GM21526 (cell line): ENCODE measurements around the gene GET3.

Source experiments
- ATAC-seq: cut with Tn5 transposase; IDR thresholded peaks from one replicate; pipeline ENCODE4 v1.9.1; 2021; ENCODE audit warnings: moderate library complexity; ENCODE audit not compliant: unreplicated experiment, low FRiP score

Gene GET3

DNA sequence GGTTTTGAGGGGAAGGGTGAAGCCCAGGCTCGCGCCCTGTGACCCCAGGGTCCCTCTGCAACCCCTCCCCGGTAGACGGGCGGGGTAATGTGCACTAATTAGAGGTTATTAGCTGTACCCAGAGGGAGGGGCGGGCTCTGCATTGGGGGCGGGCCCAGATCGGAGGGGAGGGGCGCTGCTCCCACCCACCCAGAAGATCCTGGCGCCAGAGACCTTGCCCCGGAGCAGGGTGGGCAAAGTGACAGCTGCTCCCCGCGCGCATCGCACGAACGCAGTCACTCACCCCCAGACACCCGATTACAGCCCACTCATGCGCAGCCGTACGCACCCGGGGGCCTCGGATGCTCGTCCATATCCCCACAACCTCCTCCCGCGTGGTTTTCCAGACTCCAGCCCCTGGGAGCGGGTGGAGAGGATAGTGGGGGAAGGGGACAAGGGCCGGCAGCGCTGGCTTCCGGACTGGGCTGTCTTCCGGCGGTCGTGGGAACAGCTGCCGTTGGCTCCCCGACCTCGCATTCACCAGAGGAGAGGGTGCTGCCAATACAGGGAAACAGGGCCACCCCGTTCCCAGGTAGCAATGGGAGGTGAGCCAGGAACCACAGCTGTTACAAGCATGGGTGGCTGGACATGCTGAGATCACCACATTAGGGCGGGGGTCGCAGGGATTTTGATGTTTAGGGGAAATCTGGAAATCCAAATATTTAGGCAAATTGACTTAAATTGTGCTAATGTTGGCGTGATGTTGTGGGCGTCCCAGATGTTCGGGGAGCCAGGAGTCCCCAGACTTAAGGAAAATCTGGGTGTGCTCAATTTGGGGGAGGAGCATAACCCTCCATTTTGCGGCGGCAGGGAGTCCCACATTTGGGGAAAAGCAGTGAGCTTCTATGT is 41.0 kb downstream of the GET3 start:
- no peak for ATAC-seq

DNA sequence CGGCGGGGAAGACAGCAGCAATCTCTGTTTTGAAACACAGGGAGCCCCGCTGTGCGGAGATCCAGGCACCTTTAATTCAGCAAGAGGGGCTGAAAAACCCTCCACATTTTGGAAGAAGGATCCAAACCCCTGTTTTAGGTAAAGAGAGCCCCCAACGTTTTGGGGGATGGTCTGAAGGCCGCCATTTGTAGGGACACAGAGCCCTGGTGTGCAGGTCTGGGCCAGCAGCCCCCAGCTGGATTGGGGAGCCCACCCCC is 41.5 kb downstream of the GET3 start:
- no peak for ATAC-seq

DNA sequence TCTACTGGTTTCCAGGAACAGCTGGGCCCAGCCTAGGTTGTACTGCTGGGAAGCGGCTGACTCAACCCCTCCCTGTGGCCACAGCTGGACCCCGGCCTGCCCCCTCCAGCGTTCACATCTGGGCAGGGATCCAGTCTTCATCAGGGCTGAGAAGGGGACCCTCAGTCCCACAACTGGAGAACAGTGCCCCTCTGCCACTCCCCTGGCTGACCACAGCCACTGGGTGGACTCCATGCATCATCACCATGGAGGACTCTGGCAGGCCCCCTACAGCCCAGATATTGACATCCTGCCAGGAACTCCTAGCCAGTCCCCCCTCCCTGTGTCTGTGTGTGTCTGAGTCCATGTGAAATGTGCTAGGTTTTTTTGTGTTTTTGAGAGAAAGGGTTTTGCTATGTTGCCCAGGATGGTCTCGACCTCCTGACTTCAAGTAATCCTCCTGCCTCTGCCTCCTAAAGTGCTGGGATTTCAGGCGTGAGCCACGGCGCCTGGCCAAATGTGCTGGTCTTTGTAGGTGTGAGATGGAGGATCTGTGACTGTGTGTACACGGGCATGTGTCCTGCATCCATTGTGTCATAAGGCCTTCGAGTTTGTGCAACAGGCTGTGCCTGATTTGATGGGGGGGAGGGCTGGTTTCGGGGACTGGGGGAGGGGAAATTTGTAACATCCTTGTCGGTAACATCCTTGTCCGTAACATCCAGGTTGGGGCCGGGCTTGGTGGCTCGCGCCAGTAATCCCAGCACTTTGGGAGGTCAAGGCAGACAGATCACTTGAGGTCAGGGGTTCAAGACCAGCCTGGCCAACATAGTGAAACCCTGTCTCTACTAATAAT is 42.1 kb downstream of the GET3 start:
- no peak for ATAC-seq

DNA sequence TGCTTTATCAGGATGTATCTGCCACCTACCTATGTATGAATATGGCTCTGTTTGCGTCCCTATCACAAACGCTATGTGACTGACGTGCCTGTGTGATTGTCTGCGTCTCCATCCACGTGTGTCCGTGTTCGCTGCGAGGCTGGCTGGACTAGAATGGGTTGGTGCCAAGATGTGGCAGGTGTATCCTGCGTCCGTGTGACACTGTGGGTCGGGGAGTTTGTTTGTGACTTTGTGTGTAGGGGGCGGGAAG is 44.8 kb downstream of the GET3 start:
- ATAC-seq = no peak

DNA sequence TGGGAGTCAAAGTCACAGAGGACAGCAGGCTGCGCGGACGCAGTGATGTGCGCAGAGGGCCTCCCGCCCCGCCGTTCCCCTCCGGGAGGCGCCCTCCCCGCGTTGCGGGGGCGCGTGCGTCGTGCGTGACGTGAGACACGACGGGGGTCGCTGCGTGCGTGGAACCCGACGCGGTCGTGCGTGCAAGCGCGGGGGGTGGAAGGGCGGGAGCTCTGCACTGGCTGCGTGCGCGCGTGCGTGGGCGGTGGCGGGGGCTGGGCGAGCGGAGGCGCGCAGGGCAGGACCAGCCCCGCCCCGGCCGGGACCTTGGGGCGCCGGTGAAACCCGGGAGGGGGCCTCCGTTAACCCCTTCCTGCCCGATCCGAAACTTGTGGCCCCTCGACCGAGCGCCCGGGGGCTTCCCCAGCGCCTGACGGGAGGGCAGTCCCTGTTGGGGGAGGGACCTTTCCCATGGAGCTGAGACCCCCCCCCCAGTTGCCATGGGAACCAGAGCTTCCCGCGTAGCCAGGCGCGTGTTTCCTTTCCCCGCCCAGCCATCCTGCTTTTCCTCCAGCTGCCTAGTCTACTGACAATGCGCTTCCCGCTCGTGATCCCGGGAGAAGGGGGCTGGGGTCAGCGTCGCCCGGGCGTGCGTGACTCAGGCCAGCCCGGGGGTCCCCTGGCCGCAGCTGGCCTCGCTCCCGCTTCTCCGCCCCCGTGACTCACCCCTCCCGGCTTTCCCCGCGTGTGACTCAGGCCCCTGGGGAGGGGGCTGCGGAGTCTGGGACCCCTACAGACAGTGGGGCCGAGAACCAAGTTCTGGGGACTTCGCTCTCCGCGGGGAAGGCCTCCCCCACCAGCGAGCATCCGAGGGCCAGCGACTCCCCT is 45.4 kb downstream of the GET3 start:
- ATAC-seq = no peak

DNA sequence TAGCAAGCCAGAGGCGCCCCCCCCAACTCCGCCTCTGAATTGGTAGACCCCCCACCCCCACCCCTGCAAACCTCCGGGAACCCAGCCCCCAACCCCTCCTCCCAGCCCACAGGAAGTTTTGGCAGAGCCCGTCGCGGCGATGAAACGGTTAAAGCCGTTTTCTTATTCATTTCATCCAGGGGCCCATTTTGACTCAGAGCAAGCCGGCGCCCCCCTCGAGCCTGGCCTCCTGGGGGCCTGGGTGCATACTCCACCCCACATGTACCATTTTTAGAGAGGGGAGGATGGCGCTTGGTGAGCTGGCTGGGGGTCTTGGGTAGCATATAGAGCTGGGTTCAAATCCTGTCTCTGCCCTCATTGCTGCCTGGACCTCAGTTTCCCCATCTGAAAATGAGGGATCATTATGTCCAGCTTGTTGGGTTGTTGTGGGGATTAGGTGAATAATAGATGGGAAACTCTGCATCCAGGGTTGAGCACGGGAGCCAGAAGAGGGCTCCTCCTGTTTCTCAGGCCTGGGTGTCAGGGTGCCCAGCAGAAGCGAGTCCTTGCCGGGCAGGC is 46.1 kb downstream of the GET3 start:
- no peak for ATAC-seq

DNA sequence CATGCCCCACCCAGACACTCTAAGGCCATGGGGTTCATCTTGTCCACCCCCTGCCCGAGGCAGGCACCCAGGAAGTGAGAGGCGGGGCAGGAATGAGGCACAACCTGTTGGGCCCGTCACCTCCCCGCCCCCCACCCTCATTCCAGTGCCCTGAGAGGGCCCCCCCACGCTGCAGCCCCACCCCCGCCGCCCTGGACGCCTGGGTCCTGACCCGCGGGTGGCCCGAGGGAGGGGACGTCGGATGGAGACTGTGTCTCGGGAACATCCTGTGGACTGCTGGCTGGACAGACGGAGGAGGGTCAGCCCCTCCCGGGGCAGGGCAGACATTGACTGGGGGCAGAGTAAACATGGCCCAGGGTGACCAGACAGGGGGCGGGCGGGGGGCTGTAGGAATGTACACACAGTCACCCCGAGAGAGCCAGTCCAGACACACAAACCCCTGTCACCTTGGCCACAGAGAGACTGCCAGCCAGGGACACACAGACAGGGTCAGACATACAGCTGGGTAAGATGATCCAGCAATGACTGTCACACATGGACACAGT is 46.6 kb downstream of the GET3 start:
- no peak for ATAC-seq

DNA sequence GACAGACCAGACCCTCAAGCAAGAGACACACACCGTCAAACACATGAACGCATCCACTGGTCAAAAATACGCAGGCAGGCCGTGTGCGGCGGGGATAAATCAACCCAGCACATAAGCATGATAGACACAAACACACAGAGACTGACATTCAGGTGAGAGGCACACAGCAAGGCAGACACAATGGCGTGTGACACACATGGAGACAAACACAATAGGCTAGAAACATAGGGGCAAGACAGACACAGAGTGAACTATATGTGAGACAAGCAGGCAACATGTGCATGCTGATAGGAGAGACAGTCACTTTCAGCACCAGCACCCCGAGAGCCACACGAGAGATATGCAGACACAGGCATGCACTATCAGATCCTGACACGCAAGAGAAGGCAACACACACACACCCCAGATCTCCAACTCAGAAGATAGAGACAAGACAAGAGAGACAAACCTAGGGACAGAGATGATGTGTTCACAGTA is 47.1 kb downstream of the GET3 start:
- no peak for ATAC-seq

DNA sequence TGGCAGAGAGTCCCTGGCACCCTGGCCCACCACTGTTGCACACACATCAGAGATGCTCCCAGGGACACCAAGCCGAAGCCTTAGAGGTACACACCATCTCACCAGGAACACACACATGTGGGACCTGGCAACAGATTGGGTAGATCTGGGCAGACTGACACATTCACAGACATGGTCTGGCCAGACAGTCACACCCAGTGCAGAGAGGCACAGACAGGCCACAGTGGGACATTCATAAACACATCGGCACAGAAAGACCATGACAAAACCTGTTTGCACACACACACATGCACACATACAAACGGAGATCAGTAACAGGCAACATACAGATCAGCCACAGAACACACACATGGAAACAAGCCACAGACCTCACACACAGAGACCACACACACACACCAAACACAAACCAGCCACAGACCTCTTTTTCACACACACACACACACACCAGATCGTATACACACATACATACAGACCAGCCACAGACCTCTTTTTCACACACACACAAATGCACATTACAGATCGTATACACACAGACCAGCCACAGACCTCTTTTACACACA is 47.7 kb downstream of the GET3 start:
- no peak for ATAC-seq

DNA sequence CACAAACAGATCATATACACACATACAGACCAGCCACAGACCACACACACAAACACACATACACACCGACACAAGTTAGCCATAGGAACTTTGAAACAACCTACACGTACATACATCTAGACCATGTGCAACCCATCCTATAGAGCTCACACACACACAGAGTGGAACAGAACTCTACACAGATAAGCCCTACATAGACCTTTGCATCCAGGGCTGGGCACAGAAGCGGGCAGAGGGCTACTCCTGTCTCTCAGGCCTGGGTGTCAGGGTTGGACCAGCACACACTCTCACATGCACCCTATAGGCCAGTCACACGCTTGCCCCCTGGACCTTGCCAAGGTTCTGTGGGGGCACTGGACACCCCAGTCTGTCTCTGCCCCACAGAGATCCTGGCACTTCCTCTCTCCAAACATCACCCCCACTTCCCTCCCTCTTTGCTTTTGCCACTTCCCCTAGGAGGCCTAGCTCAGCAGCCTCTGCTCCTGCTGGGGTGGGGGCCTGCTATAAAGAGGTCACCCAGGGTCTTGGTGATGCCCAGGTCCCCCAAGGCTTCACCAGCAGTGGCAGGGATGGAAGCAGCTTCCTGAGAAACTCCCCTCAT is 48.2 kb downstream of the GET3 start:
- ATAC-seq = no peak

DNA sequence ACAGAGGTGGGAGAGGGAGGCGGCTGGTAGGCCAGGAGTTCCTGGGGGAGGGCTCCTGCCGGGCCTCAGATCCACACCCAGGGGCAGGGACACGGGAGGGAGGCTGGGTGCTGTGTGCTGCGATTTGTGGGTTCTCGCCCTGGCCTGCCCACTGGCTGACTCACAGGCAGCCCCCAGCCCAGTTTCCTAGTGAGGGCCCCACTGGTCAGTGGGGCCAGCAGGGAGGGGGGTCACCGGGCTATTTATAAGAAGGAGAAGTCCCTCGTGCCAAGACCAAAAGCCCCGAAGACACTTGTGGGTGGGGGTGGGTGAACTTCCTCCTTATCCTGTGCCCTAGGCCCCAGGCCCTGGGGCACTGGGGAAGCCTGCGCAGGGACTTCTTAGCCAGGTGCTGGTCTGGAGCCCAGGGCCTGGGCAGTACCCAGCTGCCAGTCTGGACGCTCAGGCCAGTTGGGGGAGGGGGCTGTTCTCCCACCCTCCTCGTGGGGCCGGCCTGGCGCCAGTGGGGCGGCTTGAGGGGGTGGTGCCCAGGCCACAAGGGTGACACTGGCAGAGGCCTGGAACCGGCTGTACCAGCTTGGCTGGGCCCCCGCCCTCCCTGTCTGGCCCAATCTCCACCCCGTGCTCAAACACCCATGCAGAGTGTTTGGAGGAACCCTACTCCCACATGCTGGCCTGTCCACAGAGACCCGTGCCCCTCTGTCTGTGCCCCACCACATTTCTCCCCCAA is 49.0 kb downstream of the GET3 start:
- ATAC-seq = no peak

DNA sequence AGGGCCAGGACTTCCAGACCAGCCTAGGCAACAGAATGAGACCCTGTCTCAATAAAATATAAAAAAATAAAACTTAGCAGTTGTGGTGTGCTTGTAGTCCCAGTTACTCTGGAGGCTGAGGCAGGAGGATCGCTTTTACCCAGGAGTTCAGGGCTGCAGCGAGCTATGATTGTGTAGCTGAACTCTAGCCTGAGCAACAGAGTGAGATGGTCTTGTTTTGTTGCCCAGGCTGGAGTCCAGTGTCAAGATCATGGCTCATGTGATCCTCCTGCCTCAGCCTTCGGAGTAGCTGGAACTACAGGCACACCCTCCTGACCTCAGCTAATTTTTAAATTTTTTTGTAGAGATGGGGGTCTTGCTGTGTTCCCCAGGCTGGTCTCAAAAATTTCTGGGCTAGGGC is 49.7 kb downstream of the GET3 start:
- no peak for ATAC-seq

DNA sequence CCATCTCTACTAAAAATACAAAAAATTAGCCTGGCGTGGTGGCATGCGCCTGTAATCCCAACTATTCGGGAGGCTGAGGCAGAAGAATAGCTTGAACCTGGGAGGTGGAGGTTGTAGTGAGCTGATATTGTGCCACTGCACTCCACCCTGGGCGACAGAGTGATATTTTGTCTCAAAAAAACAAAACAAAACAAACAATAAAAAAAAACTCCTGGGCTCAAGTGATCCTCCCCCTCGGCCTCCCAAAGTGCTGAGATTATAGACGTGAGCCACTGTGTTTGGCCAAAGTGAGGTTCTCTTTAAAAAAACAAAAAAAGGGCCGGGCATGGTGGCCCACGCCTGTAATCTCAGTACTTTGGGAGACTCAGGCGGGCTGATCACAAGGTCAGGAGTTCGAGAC is 50.2 kb downstream of the GET3 start:
- ATAC-seq = no peak

DNA sequence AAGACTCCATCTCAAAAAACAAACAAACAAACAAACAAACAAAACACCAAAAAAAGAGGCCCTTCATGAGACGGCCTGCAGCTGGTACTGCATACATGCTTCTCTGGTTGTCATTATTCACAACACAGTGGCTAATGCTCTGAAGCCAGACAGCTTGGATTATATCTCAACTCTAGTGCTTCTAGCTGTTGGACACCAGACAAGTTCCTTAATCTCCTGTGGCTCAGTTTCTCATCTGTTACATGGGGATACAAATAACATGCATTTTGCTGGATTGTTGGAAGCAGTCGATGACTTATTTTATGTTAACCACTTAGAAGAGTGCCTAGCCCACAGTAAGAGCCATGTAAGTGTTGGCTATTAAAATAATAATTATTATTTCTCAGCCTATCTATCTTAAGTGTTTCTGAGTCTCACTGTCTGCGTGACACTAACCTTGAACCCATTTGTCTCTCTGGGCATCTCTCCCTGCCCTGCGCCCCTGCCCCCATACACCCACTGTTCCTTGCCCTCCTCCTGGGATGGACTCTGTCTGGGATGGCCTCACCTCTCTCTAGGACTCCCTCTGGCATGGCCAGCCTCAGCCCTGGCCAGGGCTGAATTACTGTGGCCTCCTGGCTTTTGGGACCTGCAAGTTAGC is 50.9 kb downstream of the GET3 start:
- ATAC-seq = no peak

DNA sequence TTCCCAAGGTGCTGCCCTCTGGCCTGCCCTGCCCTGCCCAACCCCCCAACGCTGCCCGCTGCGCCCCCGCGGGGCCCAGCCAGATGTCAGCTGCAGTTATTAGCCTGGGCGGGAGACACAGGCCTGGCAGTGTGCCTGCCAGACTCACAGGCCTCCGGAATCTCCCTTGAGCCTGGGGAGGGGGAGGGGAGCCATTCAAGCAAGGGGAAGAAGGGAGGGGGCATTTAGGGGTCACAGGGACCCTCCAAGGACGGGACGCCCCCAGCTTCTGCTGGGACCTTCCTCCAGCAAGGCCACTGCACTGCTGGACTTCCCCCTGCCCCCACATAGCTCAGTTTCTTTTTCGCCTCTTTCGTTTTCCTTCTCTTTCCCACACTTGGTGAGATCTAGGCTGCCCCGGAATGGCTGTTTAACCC is 51.4 kb downstream of the GET3 start:
- no peak for ATAC-seq

DNA sequence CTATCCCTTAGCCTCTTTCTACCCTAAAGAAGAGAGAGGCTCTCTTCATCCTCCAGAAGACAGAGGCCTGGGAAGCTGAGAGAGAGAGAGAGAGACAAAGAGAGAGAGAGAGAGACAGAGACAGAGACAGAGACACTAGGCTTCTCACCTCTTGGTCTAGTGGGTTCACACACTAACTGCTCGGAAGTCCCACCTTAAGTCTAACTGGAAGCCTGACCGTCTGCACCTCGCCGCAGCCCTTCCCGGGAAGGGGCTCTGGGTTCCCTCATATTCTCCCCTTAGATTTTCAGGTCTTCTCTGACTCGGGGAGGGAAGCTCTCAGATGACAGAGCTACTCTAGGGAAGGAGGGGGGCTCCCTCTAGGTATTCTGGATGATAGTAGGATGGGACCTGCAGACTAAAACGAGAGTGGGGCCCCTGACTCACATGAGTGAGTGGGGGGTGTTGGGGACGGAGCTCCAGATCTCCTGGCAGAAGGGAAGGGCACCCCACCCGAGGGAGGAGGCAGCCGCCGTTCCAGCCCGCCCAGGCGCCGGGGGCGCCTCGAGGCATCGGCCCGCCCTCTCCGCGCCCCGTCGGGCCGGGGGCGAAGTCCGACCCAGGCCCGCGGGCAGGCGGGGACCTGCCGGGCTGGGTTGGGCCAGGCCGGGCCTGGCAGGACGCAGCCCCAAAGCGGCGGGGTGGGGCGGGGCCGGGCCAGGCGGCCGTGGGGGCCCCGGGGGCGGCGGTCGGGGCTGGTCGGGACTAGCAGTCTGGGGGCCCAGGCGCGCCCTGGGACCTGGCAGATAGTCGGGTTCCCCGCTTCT is 52.0 kb downstream of the GET3 start:
- peak; percentile 0 for ATAC-seq

DNA sequence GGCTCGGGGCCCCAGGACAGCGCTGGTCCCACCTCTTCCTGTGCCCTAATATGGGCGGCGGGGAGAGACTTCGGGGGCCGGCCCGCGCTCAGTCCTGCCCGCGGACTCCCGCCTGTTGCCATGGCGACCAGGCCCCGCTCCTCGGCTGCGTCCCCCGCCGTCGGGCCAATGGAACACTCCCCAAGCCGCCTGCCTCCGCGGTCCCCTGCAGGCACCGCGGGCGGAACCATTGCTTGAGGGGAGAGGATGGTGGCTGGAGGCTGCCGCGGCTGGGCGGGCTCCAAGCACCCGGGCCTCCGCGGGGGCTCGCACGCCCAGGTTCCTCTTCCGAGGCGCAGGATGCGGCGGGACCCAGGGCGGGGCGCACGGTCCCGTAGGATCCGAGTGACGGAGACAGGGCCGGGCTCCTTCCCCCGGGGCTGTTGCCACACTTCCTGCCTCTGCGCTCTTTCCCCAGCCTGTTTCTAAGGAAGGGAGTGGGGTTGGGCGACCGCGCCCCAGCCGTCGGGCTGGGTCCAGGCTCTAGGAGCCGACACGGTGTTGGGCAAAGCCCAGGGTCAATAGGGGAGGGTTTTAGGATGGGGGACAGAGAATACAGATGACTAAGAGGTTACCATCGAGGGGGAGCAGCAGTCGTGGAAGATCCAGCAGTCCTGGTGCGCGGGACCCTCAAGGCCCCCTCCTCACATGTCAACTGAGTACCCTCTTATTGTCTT is 52.8 kb downstream of the GET3 start:
- ATAC-seq = peak; percentile 28
